Stimulated activated CD8-positive, alpha-beta memory T cell treated with anti-CD3 and anti-CD28 coated beads, Interleukin-15, amount 100 ng/mL, for 4 hours (primary cell): ENCODE measurements around the gene PRKCE.

ENCODE experiments used
- DNase-seq, 2 donors: peaks; one replicate each; pipeline ENCODE4 v3.0.0-alpha.2; 2020; ENCODE audit warnings: low read depth in 2 of 2

Gene PRKCE

GRCh38 chr2:46227674-46228289 lies 576.3 kb downstream of the PRKCE start:
- no peak for DNase-seq

- no peak for DNase-seq
Observed at GRCh38 chr2:46229134-46230063, 577.9 kb downstream of the PRKCE start.

GRCh38 chr2:46230115-46230571 lies 578.7 kb downstream of the PRKCE start:
- no peak for DNase-seq

- DNase-seq, result no peak
Observed at GRCh38 chr2:46230677-46231425, 579.4 kb downstream of the PRKCE start.

GRCh38 chr2:46231721-46232120 lies 580.2 kb downstream of the PRKCE start:
- DNase-seq, result no peak

GRCh38 chr2:46232860-46233259 lies 581.4 kb downstream of the PRKCE start:
- no peak for DNase-seq

GRCh38 chr2:46236006-46236875 lies 584.8 kb downstream of the PRKCE start:
- DNase-seq, result no peak

GRCh38 chr2:46236876-46237859 lies 585.7 kb downstream of the PRKCE start:
- DNase-seq, result no peak
